Measurements from ENCODE around the gene PRMT5.

- TF ChIP-seq CTCF (IDR thresholded peaks at IDR 0.05; ENCODE audit: low read depth, low read length, poor library complexity, severe bottlenecking) (no peak), EZH2phosphoT487 (IDR thresholded peaks at IDR 0.05; ENCODE audit: borderline replicate concordance, low read length) (no peak)
These were observed 30.7 kb downstream of the PRMT5 start for GRCh38 chr14:22898302-22899090.
